Liver (tissue), 9 donors: ENCODE measurements around the gene ZNF142. TPM values are rescaled to one million over a fixed set of nuclear protein-coding genes. Genes with fewer than 3 reads are reported as not detected.
A peak's percentile ranks its signal among the peaks of the same experiment; 100 is the strongest.

ENCODE experiments used
- DNase-seq: peaks from one replicate; pipeline ENCODE4 v3.0.0-alpha.2; 2017; ENCODE audit warnings: low spot score
- H3K27ac ChIP-seq, 2 donors: one replicate each; pipeline ENCODE4 v1.7.0; 2013; ENCODE audit warnings: inconsistent platforms in 2 of 2, low read length in 2 of 2, control low read depth in 1 of 2, low read depth in 1 of 2, mild to moderate bottlenecking in 1 of 2
- H3K27me3 ChIP-seq, 4 donors: one replicate each; pipeline versions ENCODE4 v1.6.1 to v1.7.0; 2013; ENCODE audit warnings: low read length in 3 of 4, inconsistent platforms in 1 of 4, mild to moderate bottlenecking in 1 of 4, moderate library complexity in 1 of 4; ENCODE audit not compliant: control insufficient read depth in 4 of 4, insufficient read depth in 4 of 4
- H3K36me3 ChIP-seq, 4 donors: one replicate each; pipeline versions ENCODE4 v1.6.1 to v1.7.0; 2013; ENCODE audit warnings: low read length in 3 of 4, mild to moderate bottlenecking in 3 of 4, low read depth in 1 of 4, moderate library complexity in 1 of 4; ENCODE audit not compliant: control insufficient read depth in 4 of 4, insufficient read depth in 3 of 4
- H3K4me1 ChIP-seq, 4 donors: one replicate each; pipeline versions ENCODE4 v1.6.1 to v1.7.0; 2013; ENCODE audit warnings: low read length in 3 of 4, mild to moderate bottlenecking in 3 of 4, moderate library complexity in 1 of 4; ENCODE audit not compliant: control insufficient read depth in 4 of 4, insufficient read depth in 4 of 4
- H3K4me3 ChIP-seq, 3 donors: one replicate each; pipeline versions ENCODE4 v1.6.1 to v1.7.0; 2013; ENCODE audit warnings: low read length in 3 of 3, control low read depth in 1 of 3, low read depth in 1 of 3, mild to moderate bottlenecking in 1 of 3
- H3K9ac ChIP-seq, 2 donors: one replicate each; pipeline ENCODE4 v1.7.0; 2013; ENCODE audit warnings: low read length in 2 of 2, mild to moderate bottlenecking in 2 of 2, moderate library complexity in 2 of 2, control low read depth in 1 of 2, low read depth in 1 of 2
- H3K9me3 ChIP-seq, 4 donors: one replicate each; pipeline versions ENCODE4 v1.6.1 to v1.7.0; 2013; ENCODE audit warnings: low read length in 3 of 4; ENCODE audit not compliant: control insufficient read depth in 4 of 4
- ATF3 ChIP-seq: IDR thresholded peaks from 2 replicates; pipeline ENCODE4 v1.6.1; 2016; ENCODE audit warnings: antibody characterized with exemption
- EGR1 ChIP-seq, 2 donors: IDR thresholded peaks; 2 replicates each; pipeline ENCODE4 v1.6.1; 2016 to 2018; ENCODE audit warnings: antibody characterized with exemption in 2 of 2, low read depth in 2 of 2
- FOXA1 ChIP-seq: IDR thresholded peaks from 2 replicates; pipeline ENCODE4 v1.6.1; 2016; ENCODE audit warnings: antibody characterized with exemption
- FOXA2 ChIP-seq: IDR thresholded peaks from 2 replicates; pipeline ENCODE4 v1.6.1; 2016; ENCODE audit warnings: antibody characterized with exemption
- GABPA ChIP-seq, 2 donors: IDR thresholded peaks in 1 of 2; conservative IDR thresholded peaks in 1 of 2; 2 replicates each; pipeline ENCODE4 v1.6.1; 2016; ENCODE audit warnings: antibody characterized with exemption in 2 of 2, mild to moderate bottlenecking in 1 of 2, moderate library complexity in 1 of 2
- HNF4A ChIP-seq, 2 donors: conservative IDR thresholded peaks; 2 replicates each; pipeline ENCODE4 v1.6.1; 2016; ENCODE audit warnings: antibody characterized with exemption in 2 of 2, mild to moderate bottlenecking in 2 of 2
- HNF4G ChIP-seq: IDR thresholded peaks from 2 replicates; pipeline ENCODE4 v1.6.1; 2016; ENCODE audit warnings: antibody characterized with exemption
- JUND ChIP-seq, 2 donors: IDR thresholded peaks; 2 replicates each; pipeline ENCODE4 v1.6.1; 2016; ENCODE audit warnings: antibody characterized with exemption in 2 of 2
- MAX ChIP-seq: IDR thresholded peaks from 2 replicates; pipeline ENCODE4 v1.6.1; 2016; ENCODE audit warnings: antibody characterized with exemption
- NR2F2 ChIP-seq: IDR thresholded peaks from 2 replicates; pipeline ENCODE4 v1.6.1; 2016; ENCODE audit warnings: antibody characterized with exemption
- RAD21 ChIP-seq, 2 donors: IDR thresholded peaks; 2 replicates each; pipeline ENCODE4 v1.6.1; 2016; ENCODE audit warnings: antibody characterized with exemption in 2 of 2, mild to moderate bottlenecking in 2 of 2
- REST ChIP-seq: IDR thresholded peaks from 2 replicates; pipeline ENCODE4 v1.6.1; 2016; ENCODE audit warnings: antibody characterized with exemption, mild to moderate bottlenecking
- RXRA ChIP-seq, 2 donors: IDR thresholded peaks; 2 replicates each; pipeline ENCODE4 v1.6.1; 2017 to 2018; ENCODE audit warnings: antibody characterized with exemption in 2 of 2, mild to moderate bottlenecking in 1 of 2
- SP1 ChIP-seq: IDR thresholded peaks from 2 replicates; pipeline ENCODE4 v1.6.1; 2018; ENCODE audit warnings: antibody characterized with exemption, mild to moderate bottlenecking
- TAF1 ChIP-seq: conservative IDR thresholded peaks from 2 replicates; pipeline ENCODE4 v1.6.1; 2016; ENCODE audit warnings: antibody characterized with exemption, mild to moderate bottlenecking
- YY1 ChIP-seq: IDR thresholded peaks from 2 replicates; pipeline ENCODE4 v1.6.1; 2016; ENCODE audit warnings: antibody characterized with exemption, mild to moderate bottlenecking
- WGBS: extraction: QIAGEN DNeasy Blood & Tissue Kit; methylation state at CpG from one replicate; pipeline ENCODE4 v1.1.7; 2013; 5-methylcytosine and 5-hydroxymethylcytosine counted together
- polyA plus RNA-seq, 2 donors: library from polyadenylated mRNA; stranded (reverse) in 1 of 2; unstranded in 1 of 2; fragments of 200-250 nt in 1 of 2; fragments of >200 nt in 1 of 2; fragmentation: Nextera tagmentation in 1 of 2; extraction: Ambion mirVana in 1 of 2; gene quantifications; one replicate each; pipeline versions ENCODE4 v1.2.1 to v1.2.3, GENCODE V29; 2013 to 2015
- total RNA-seq, 2 donors: library from RNA; depleted of rRNA; stranded (reverse); fragments of >200 nt; gene quantifications; one replicate each; pipeline ENCODE4 v1.2.3, GENCODE V29; 2014
- TF ChIP-seq, protein P1 (sequence below): fragments of 150-350 bp; IDR thresholded peaks from 2 replicates; pipeline ENCODE4 v1.5.1; 2017; ENCODE audit warnings: improper control_type of control experiment, low read depth, low read length; ENCODE audit not compliant: missing input control
- TF ChIP-seq, protein P2 (sequence below): IDR thresholded peaks from 2 replicates; pipeline ENCODE4 v1.6.1; 2016; ENCODE audit warnings: antibody characterized with exemption
- donor health status: healthy.
- donor health status: healthy.
- donor health status: healthy.
- donor health status: healthy.
- donor health status: healthy.

The ZNF142 gene
- total and polyA plus RNA-seq, 4 donors, result 2.2 to 7.4 (median 4.8) TPM

DNA sequence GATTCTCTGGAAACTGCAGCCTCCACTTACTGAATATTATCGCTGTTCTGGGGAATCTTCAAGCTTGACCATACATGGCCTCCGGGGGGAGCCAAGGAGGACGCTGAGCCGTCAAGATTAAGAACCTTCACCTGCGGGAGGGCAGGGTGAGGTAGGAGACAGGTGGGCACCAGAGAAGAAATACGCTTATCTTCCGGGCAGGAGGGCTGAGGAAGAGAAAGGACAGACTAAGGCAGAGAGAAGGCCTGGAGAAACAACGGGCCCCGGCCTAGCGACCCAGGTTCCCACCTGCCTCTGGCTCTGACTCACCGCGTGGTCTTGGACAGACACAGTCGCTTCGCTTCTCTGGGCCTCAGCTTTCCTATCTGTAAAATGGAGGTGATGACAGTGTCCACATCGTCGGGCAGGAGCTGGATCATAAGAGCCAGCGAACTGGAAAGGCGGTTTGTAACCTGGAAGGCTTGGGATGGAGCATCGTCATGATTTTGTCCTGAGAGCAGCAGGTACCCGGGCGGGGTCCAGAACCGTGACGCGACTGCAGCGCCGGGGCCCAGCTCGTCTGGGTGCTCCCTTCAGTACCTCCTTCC is 659 bp downstream of the ZNF142 start:
- peak overlapping the region; percentile 42 to 50 for H3K9ac ChIP-seq
- WGBS, result 5% methylated on average over 27 of the region's 27 CpGs
- no peaks in the 10 kb centered on the region for H3K9me3 ChIP-seq
- no peaks in the 10 kb centered on the region for H3K27me3 ChIP-seq
- peaks cover 9 to 22% (median 14%) of the 10 kb centered on the region in 4 donors for H3K4me1 ChIP-seq
- peaks cover 9 to 42% (median 24%) of the 10 kb centered on the region in 4 donors for H3K36me3 ChIP-seq
- TF ChIP-seq, protein P1, sequence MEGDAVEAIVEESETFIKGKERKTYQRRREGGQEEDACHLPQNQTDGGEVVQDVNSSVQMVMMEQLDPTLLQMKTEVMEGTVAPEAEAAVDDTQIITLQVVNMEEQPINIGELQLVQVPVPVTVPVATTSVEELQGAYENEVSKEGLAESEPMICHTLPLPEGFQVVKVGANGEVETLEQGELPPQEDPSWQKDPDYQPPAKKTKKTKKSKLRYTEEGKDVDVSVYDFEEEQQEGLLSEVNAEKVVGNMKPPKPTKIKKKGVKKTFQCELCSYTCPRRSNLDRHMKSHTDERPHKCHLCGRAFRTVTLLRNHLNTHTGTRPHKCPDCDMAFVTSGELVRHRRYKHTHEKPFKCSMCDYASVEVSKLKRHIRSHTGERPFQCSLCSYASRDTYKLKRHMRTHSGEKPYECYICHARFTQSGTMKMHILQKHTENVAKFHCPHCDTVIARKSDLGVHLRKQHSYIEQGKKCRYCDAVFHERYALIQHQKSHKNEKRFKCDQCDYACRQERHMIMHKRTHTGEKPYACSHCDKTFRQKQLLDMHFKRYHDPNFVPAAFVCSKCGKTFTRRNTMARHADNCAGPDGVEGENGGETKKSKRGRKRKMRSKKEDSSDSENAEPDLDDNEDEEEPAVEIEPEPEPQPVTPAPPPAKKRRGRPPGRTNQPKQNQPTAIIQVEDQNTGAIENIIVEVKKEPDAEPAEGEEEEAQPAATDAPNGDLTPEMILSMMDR, result no peak
- TF ChIP-seq HNF4G, result no peak
- no peak for TF ChIP-seq FOXA1
- TF ChIP-seq EGR1 (IDR thresholded peaks at IDR 0.05; ENCODE audit: low read depth in 2 of 2), result no peak
- TF ChIP-seq SP1, result no peak
- TF ChIP-seq NR2F2, result no peak
- no peak for TF ChIP-seq RXRA (IDR thresholded peaks at IDR 0.05)
- no peak for TF ChIP-seq GABPA (IDR thresholded peaks at IDR 0.05 in 1 of 2, conservative IDR thresholded peaks at IDR 0.05 in 1 of 2)
- no peak for TF ChIP-seq TAF1
- no peak for TF ChIP-seq JUND (IDR thresholded peaks at IDR 0.05)
- TF ChIP-seq MAX, result no peak
- TF ChIP-seq RAD21 (IDR thresholded peaks at IDR 0.05), result no peak
- no peak for TF ChIP-seq YY1
- no peak for TF ChIP-seq REST
- TF ChIP-seq FOXA2, result no peak
- TF ChIP-seq ATF3, result no peak
- TF ChIP-seq HNF4A (conservative IDR thresholded peaks at IDR 0.05), result no peak
- TF ChIP-seq, protein P2, sequence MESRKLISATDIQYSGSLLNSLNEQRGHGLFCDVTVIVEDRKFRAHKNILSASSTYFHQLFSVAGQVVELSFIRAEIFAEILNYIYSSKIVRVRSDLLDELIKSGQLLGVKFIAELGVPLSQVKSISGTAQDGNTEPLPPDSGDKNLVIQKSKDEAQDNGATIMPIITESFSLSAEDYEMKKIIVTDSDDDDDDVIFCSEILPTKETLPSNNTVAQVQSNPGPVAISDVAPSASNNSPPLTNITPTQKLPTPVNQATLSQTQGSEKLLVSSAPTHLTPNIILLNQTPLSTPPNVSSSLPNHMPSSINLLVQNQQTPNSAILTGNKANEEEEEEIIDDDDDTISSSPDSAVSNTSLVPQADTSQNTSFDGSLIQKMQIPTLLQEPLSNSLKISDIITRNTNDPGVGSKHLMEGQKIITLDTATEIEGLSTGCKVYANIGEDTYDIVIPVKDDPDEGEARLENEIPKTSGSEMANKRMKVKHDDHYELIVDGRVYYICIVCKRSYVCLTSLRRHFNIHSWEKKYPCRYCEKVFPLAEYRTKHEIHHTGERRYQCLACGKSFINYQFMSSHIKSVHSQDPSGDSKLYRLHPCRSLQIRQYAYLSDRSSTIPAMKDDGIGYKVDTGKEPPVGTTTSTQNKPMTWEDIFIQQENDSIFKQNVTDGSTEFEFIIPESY, result no peak
- peak overlapping the region; percentile 13 to 29 for H3K27ac ChIP-seq
- H3K4me3 ChIP-seq, result peak overlapping the region; percentile 73 to 91 (median 87)
- DNase-seq, result peak; percentile 51
